GM19023 (cell line): ENCODE measurements around the gene PLCB3.

Experiments used
- ATAC-seq: cut with Tn5 transposase; IDR thresholded peaks from one replicate; pipeline ENCODE4 v1.9.1; 2021; ENCODE audit warnings: mild to moderate bottlenecking, moderate library complexity; ENCODE audit not compliant: unreplicated experiment

Gene PLCB3

GRCh38 chr11:64285885-64286800 is 34.8 kb downstream of the PLCB3 start:
- ATAC-seq = no peak

- ATAC-seq = no peak
Observed at GRCh38 chr11:64286801-64287159, 35.5 kb downstream of the PLCB3 start.

GRCh38 chr11:64287676-64288352 is 36.5 kb downstream of the PLCB3 start:
- no peak for ATAC-seq

GRCh38 chr11:64288353-64288750 is 37.0 kb downstream of the PLCB3 start:
- ATAC-seq = no peak

GRCh38 chr11:64289002-64289564 is 37.8 kb downstream of the PLCB3 start:
- ATAC-seq = no peak

GRCh38 chr11:64290352-64291261 is 39.3 kb downstream of the PLCB3 start:
- ATAC-seq = no peak

GRCh38 chr11:64291262-64291751 is 40.0 kb downstream of the PLCB3 start, which contains the start of gene KCNK4:
Gene KCNK4, plus strand, starts transcription at chr11:64291302. Its CDS starts 1,717 bp downstream, at chr11:64293019.
- ATAC-seq = no peak

- no peak for ATAC-seq
Observed at GRCh38 chr11:64291752-64292459, 40.6 kb downstream of the PLCB3 start.

- ATAC-seq = no peak
Observed at GRCh38 chr11:64292460-64293254, 41.3 kb downstream of the PLCB3 start.

- ATAC-seq = no peak
Observed at GRCh38 chr11:64294774-64295173, 43.4 kb downstream of the PLCB3 start.

GRCh38 chr11:64295760-64296159 is 44.4 kb downstream of the PLCB3 start:
- no peak for ATAC-seq

GRCh38 chr11:64296236-64296635 is 44.9 kb downstream of the PLCB3 start:
- no peak for ATAC-seq

GRCh38 chr11:64296830-64297698 is 45.7 kb downstream of the PLCB3 start:
- no peak for ATAC-seq

GRCh38 chr11:64297699-64298358 is 46.5 kb downstream of the PLCB3 start:
- ATAC-seq = no peak

GRCh38 chr11:64298966-64299846 is 47.9 kb downstream of the PLCB3 start:
- no peak for ATAC-seq

- ATAC-seq = no peak
Observed at GRCh38 chr11:64299847-64300648, 48.7 kb downstream of the PLCB3 start, which contains the start of gene CATSPERZ. Gene CATSPERZ, plus strand, starts transcription at chr11:64300358. Its CDS starts 53 bp downstream, at chr11:64300411.
